Measurements from ENCODE around the gene SLC10A1. TPM values are rescaled to one million over a fixed set of nuclear protein-coding genes. Genes with fewer than 3 reads are reported as not detected.

Gene SLC10A1
- total RNA-seq, 1 experiment from 2014 or later = not detected

DNA sequence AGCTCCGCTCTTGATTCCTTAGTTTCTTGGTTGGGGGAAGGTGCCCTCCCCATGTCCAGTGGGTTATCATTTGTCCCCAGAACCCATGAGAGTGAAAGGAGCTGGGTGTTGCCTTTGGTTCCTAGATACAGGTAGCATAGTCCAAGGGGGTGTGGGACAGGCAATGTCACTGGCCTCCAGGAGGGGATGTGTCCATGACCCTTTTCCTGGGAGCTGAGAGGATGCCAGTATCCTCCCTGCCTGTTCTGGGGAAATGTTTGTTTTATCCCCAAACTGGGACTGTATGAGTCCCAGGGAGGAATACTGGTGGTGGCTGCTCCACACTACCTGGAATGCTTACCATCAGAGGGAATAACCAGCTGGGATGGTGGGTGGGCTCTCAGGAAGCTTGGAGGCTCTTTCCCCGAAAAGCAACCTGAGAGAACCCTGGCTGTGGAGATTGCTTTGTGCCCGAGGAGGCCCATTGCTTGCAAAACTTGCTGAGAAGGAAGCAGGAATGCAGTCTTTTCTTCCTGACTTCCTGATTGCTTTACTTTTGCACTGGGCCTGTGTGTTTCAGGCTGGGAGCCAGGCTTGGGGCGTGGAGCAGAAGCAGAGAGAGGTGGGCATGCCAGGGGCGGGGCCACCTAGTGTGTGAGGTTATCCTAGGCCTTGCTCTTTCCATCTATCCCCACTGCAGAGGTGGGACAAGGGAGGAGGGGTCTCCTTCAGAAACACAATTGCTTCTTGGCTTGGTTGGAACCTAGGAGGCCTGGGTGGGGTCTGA lies 715 bp upstream of the SLC10A1 start:
- Histone ChIP-seq H2BK15ac (ENCODE audit: low read depth, low read length) (no peak overlapping the region), H3K9me3 (ENCODE audit: control insufficient read depth, low read depth, low read length) (no peaks in the 10 kb centered on the region), H3K79me1 (ENCODE audit: insufficient read depth, low read depth, low read length, poor library complexity, severe bottlenecking) (no peaks in the 10 kb centered on the region), H3K14ac (ENCODE audit: insufficient read depth, low read length) (no peak overlapping the region; the same call in 1 of the 2 replicates), H2BK120ac (ENCODE audit: low read depth, low read length, poor library complexity, severe bottlenecking) (no peak overlapping the region), H4K20me1 (ENCODE audit: control insufficient read depth, insufficient read depth, insufficient read length) (no peaks in the 10 kb centered on the region), H3K23ac (ENCODE audit: insufficient read length, low read depth, low read length) (no peak overlapping the region), H3K18ac (ENCODE audit: insufficient read length, low read depth, low read length) (no peak overlapping the region), H2BK20ac (ENCODE audit: low read depth, low read length, poor library complexity, severe bottlenecking) (no peak overlapping the region), H2BK5ac (ENCODE audit: insufficient read length, low read length) (no peak overlapping the region), H3K4ac (ENCODE audit: low read depth, low read length) (no peak overlapping the region), H4K5ac (ENCODE audit: insufficient read length, low read depth, low read length) (no peak overlapping the region), H4K91ac (ENCODE audit: insufficient read length, low read depth, low read length) (no peak overlapping the region), H3K9ac (ENCODE audit: extremely low read depth, insufficient read length, low read length) (no peak overlapping the region), H3K27ac (ENCODE audit: insufficient read length, low read depth, low read length) (no peak overlapping the region), H3K56ac (ENCODE audit: insufficient read length, low read depth, low read length) (no peak overlapping the region), H4K8ac (replicated peaks; ENCODE audit: insufficient read length, low read depth, low read length) (no peak overlapping the region), H2AFZ (ENCODE audit: low read length) (no peak overlapping the region), H3K23me2 (ENCODE audit: insufficient read length, low read depth, low read length, poor library complexity, severe bottlenecking) (no peaks in the 10 kb centered on the region), H3K27me3 (ENCODE audit: insufficient read depth, low read length) (no peaks in the 10 kb centered on the region), H3K4me2 (ENCODE audit: insufficient read depth, insufficient read length, low read length) (no peak overlapping the region), H3K79me2 (ENCODE audit: insufficient read depth, low read length) (no peaks in the 10 kb centered on the region), H2BK12ac (ENCODE audit: insufficient read length, low read depth, low read length) (no peak overlapping the region), H3T11ph (ENCODE audit: low read length) (no peak overlapping the region), H3K4me1 (ENCODE audit: insufficient read depth, low read length) (peaks cover 5% of the 10 kb centered on the region; the same call in 1 of the 2 replicates), H2AK5ac (ENCODE audit: insufficient read length, low read length) (no peak overlapping the region)
- Mint-ChIP-seq H3K27me3 (ENCODE audit: low read depth) (peaks cover 7% of the 10 kb centered on the region), H3K36me3 (ENCODE audit: insufficient read depth in 1 of 3, low read depth in 3 of 3) (peaks cover 0 to 10% (median 3%) of the 10 kb centered on the region in 3 experiments; a peak in 3 of 7 replicates), H3K9me3 (peaks cover 5 to 9% of the 10 kb centered on the region in 2 experiments), H3K4me1 (peaks cover 10 to 23% of the 10 kb centered on the region in 2 experiments), H3K27ac (0 out of 7 replicates have a peak overlapping the region, but pooled peaks of 1 of the 3 experiments have one; percentile 21), H3K4me3 (no peak overlapping the region)
- no CpG with 5 or more reads among the region's 5 CpGs for WGBS (ENCODE audit: extremely low coverage, insufficient read length, low lambda C conversion rate)
- DNase-seq = no peak
- TF ChIP-seq, protein P1, sequence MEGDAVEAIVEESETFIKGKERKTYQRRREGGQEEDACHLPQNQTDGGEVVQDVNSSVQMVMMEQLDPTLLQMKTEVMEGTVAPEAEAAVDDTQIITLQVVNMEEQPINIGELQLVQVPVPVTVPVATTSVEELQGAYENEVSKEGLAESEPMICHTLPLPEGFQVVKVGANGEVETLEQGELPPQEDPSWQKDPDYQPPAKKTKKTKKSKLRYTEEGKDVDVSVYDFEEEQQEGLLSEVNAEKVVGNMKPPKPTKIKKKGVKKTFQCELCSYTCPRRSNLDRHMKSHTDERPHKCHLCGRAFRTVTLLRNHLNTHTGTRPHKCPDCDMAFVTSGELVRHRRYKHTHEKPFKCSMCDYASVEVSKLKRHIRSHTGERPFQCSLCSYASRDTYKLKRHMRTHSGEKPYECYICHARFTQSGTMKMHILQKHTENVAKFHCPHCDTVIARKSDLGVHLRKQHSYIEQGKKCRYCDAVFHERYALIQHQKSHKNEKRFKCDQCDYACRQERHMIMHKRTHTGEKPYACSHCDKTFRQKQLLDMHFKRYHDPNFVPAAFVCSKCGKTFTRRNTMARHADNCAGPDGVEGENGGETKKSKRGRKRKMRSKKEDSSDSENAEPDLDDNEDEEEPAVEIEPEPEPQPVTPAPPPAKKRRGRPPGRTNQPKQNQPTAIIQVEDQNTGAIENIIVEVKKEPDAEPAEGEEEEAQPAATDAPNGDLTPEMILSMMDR (conservative IDR thresholded peaks at IDR 0.05) = no peak

Measured in H9 (cell line).